Tibial nerve (tissue), 4 donors: Measurements from ENCODE around the gene NKD2. TPM values are rescaled to one million over a fixed set of nuclear protein-coding genes. Genes with fewer than 3 reads are reported as not detected.
"Not testable (repeated sequence)": the region's sequence is repeated elsewhere in the genome, so short reads cannot be mapped to it uniquely, and the experiment has no call there.

Experiments
- DNase-seq, 2 donors: peaks; one replicate each; pipeline ENCODE4 v3.0.0-alpha.2; 2019; ENCODE audit warnings: low spot score in 2 of 2
- H3K27ac ChIP-seq, 4 donors: fragments of 200-600 bp; sonication (generic) in 3 of 4; one replicate each; pipeline ENCODE4 v1.5.1; 2017 to 2019; ENCODE audit warnings: mild to moderate bottlenecking in 1 of 4
- H3K27me3 ChIP-seq, 2 donors: fragments of 200-600 bp; sonication (generic) in 1 of 2; one replicate each; pipeline versions ENCODE4 v1.5.1 to v1.6.0; 2017 to 2019
- H3K36me3 ChIP-seq, 3 donors: fragments of 200-600 bp; sonication (generic); one replicate each; pipeline ENCODE4 v1.5.1; 2018 to 2019
- H3K4me1 ChIP-seq, 4 donors: fragments of 200-600 bp; sonication (generic) in 3 of 4; one replicate each; pipeline ENCODE4 v1.5.1; 2017 to 2019
- H3K4me3 ChIP-seq, 4 donors: fragments of 200-600 bp; sonication (generic) in 3 of 4; one replicate each; pipeline ENCODE4 v1.5.1; 2017 to 2019; ENCODE audit warnings: mild to moderate bottlenecking in 1 of 4, moderate library complexity in 1 of 4
- H3K9me3 ChIP-seq, 4 donors: fragments of 200-600 bp; sonication (generic) in 3 of 4; one replicate each; pipeline ENCODE4 v1.5.1; 2017 to 2019
- CTCF ChIP-seq, 5 experiments: fragments of 200-600 bp in 3 of 5; fragments of 450-650 bp in 2 of 5; sonication (generic) in 3 of 5; IDR thresholded peaks; one replicate each; pipeline ENCODE4 v1.5.1; 2016 to 2019; ENCODE audit warnings: antibody characterized with exemption in 5 of 5, mild to moderate bottlenecking in 3 of 5, moderate library complexity in 2 of 5
- EP300 ChIP-seq, 2 donors: sonication (generic); formaldehyde crosslinking; IDR thresholded peaks; one replicate each; pipeline ENCODE4 v1.6.1; 2017; ENCODE audit warnings: antibody characterized with exemption in 2 of 2, mild to moderate bottlenecking in 1 of 2
- POLR2A ChIP-seq, 2 donors: fragments of 450-650 bp; IDR thresholded peaks; one replicate each; pipeline ENCODE4 v1.6.1; 2017; ENCODE audit warnings: antibody characterized with exemption in 2 of 2, mild to moderate bottlenecking in 2 of 2, moderate library complexity in 2 of 2
- WGBS, 2 donors: methylation state at CpG; one replicate each; pipeline ENCODE4 v1.1.5; 2018; 5-methylcytosine and 5-hydroxymethylcytosine counted together
- total RNA-seq, 4 donors: library from RNA; depleted of rRNA; stranded (reverse); fragments of >200 nt; gene quantifications; one replicate each; pipeline ENCODE4 v1.1.0, GENCODE V29; 2016

Gene NKD2
- total RNA-seq, 4 donors from 2014 or later: 0.60 to 4.7 TPM; not detected in 2

DNA sequence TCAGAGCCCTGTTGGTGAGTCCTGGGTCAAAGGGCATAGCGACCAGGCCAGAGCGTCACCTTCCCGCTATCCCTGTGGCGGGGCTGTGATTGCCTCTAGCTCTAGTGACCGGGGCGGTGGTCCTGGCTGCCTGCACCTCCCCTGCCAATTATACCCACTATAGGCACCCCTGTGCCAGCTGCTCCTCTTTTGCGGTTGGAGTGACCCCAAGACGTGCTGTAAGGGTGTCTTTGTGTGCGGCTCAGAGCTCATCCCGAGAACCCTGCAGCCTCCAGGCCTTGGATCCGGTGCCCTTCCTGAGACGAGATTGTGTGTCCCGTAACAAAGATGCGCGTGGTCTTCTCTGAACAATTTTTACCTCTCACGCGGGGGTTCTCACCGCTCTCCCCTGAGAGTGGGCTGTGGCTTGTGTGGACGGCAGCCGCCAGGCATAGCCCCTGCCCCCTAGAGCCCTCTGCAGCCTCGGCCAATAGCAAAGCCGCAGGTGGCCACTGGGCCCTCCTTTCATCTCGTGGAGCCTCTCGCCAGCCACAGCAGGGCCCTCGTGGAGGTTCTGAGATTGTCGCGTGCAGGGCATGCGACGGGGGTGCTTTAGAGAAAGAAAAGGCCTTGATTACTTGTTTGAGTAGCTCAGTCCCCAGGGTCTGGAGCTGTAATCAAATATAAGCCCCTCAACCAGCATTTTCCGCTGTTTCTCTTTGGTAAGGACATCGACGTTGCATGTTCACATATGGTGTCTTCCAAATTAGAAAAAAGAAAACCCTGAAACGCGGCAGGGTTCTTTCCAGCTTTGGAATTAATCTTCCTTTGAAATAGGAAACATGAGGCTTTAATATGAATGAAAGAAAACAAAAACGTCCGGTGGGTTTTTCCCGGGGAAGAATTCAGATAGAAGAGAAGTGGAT is 10.7 kb downstream of the NKD2 start:
- H3K27me3 ChIP-seq: no peaks in the 10 kb centered on the region
- H3K36me3 ChIP-seq: no peaks in the 10 kb centered on the region
- DNase-seq: no peak
- 76 to 82% methylated on average over 34 to 36 of the region's 37 CpGs for WGBS, 2 donors
- H3K9me3 ChIP-seq: no peaks in the 10 kb centered on the region
- H3K27ac ChIP-seq: no peak overlapping the region
- H3K4me1 ChIP-seq: peaks cover 0 to 5% (median 0%) of the 10 kb centered on the region in 4 donors
- no peak overlapping the region for H3K4me3 ChIP-seq
- TF ChIP-seq CTCF (IDR thresholded peaks at IDR 0.05): no peak
- no peak for TF ChIP-seq EP300 (IDR thresholded peaks at IDR 0.05)
- TF ChIP-seq POLR2A (IDR thresholded peaks at IDR 0.05): no peak

- DNase-seq: no peak
- H3K9me3 ChIP-seq: no peaks in the 10 kb centered on the region
- H3K36me3 ChIP-seq: no peaks in the 10 kb centered on the region
- no peak overlapping the region for H3K27ac ChIP-seq
- H3K4me3 ChIP-seq: no peak overlapping the region
- 75 to 76% methylated on average over 16 of the region's 16 CpGs for WGBS, 2 donors
- no peak for TF ChIP-seq EP300 (IDR thresholded peaks at IDR 0.05)
- TF ChIP-seq POLR2A (IDR thresholded peaks at IDR 0.05): no peak
- TF ChIP-seq CTCF (IDR thresholded peaks at IDR 0.05): no peak
- H3K4me1 ChIP-seq: peaks cover 0 to 5% (median 0%) of the 10 kb centered on the region in 4 donors
- no peaks in the 10 kb centered on the region for H3K27me3 ChIP-seq
These were observed 11.9 kb downstream of the NKD2 start for GRCh38 chr5:1020452-1020961.

DNA sequence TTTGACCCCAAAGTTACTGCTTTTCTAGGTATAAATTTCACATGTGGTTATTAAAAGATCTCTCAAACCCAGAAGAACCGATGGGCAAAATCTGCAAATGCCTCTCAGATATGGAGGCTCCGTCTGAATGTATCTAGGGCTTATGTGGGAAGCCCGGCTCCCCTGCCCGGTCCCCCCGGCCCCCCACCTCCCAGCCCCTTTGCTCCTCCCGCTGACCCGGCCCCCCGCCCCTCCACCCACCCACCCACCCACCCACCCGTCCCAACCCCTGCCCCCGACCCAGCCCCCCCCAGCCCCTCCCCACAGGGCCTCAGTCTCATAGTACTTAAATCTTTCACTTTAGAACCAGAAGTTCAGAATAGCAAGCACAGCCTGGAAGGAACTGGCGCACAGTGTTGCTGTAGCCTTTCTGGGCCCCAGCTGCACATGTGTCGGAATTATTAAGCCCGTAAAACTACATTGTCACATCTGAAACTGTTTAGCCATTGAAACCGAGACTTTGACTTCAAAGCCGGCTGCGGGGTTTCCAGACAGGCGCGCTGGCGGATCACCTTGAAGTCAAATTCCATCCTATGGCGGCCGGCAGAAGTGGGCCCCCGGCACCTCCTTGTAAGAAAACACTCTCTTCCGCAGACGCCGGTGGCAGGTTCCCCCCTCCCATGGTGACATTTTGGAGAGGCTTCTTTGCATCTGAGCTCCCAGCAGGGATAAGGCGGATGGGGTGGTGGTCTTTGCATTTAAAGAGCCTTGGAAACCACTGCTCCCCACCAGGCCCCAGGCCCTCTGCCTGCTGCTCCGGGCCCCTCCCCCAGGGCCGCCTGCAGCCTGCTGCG is 12.8 kb downstream of the NKD2 start:
- H3K4me1 ChIP-seq: no peaks in the 10 kb centered on the region
- no peaks in the 10 kb centered on the region for H3K27me3 ChIP-seq
- WGBS, 2 donors: 54 to 60% methylated on average over 24 to 29 of the region's 29 CpGs
- DNase-seq: no peak
- no peak overlapping the region for H3K4me3 ChIP-seq
- no peaks in the 10 kb centered on the region for H3K9me3 ChIP-seq
- H3K27ac ChIP-seq: no peak overlapping the region
- H3K36me3 ChIP-seq: no peaks in the 10 kb centered on the region
- TF ChIP-seq CTCF (IDR thresholded peaks at IDR 0.05) (no peak), EP300 (IDR thresholded peaks at IDR 0.05) (no peak), POLR2A (IDR thresholded peaks at IDR 0.05) (no peak)

GRCh38 chr5:1021969-1022336 is 13.4 kb downstream of the NKD2 start:
- not testable (repeated sequence) for H3K27ac ChIP-seq, H3K4me1 ChIP-seq, H3K27me3 ChIP-seq, H3K36me3 ChIP-seq, H3K4me3 ChIP-seq, H3K9me3 ChIP-seq, DNase-seq
- 65 to 78% methylated on average over 8 of the region's 9 CpGs for WGBS, 2 donors

- H3K27me3 ChIP-seq: peaks cover 0 to 18% of the 10 kb centered on the region in 2 donors
- no peaks in the 10 kb centered on the region for H3K4me1 ChIP-seq
- H3K27ac ChIP-seq: no peak overlapping the region
- 74 to 75% methylated on average over 18 to 28 of the region's 29 CpGs for WGBS, 2 donors
- H3K4me3 ChIP-seq: no peak overlapping the region
- DNase-seq: no peak
- TF ChIP-seq CTCF (IDR thresholded peaks at IDR 0.05) (no peak), EP300 (IDR thresholded peaks at IDR 0.05) (no peak), POLR2A (IDR thresholded peaks at IDR 0.05) (no peak)
- no peaks in the 10 kb centered on the region for H3K36me3 ChIP-seq
- H3K9me3 ChIP-seq: no peaks in the 10 kb centered on the region
These were observed 18.4 kb downstream of the NKD2 start for GRCh38 chr5:1026700-1027621.
